ENCODE data around the gene LCNL1.
"Not testable (repeated sequence)": the region's sequence is repeated elsewhere in the genome, so short reads cannot be mapped to it uniquely, and the experiment has no call there.

Gene LCNL1

GRCh38 chr9:136995362-136995761 is 12.6 kb downstream of the LCNL1 start:
- DNase-seq = no peak

GRCh38 chr9:136995772-136996311 is 13.0 kb downstream of the LCNL1 start:
- no peak for DNase-seq

DNA sequence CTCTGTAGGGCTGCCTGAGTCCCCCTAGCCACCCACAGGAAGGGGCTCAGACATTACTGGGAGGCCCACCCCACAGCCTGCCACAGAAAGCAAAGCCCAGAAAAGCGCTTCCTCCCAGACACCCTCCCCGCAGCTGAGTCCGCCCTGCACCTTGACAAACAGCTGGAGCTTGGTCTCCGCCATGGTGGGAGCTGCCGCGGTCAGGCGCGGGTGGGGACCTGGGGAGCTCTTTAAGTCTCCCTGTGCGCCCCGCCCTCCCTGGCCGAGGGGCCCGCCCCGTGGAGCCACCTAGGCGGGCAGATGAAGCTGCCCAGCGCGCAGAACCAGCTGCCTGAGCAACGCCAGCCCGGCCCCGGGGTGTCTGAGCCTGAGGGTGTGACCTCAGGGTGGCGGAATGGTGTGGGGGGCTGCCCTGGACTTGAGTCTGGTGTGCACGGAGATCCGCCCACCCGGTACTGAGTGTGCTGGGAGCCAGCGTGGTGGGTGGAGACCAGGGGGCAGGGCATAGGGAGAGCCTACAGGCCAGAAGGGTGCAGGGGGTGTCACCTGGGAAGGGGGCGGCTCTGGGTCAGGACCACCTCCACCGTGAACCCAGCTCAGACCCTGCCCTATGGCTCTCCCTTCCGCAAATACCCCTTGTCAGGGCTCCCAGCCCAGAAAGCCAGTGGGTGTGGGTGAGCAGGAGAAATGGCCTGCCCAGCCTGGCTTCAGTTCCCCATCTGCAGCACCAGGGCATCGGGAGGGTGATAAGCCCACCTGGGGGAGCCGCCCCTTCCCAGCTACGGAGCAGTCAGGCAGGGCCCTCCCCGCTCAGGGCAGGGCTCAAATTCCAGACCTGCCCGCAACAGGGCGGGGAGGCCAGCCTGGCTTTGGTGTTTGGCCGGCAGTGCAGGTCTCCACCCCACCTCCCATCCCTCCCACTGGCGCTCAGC is 13.8 kb downstream of the LCNL1 start, which contains the start of gene CLIC3:
Gene CLIC3 (minus strand): TSS at position 208 of the 932 bp plus-strand sequence. CDS start 25 bp downstream, at position 183.
- DNase-seq = no peak

DNA sequence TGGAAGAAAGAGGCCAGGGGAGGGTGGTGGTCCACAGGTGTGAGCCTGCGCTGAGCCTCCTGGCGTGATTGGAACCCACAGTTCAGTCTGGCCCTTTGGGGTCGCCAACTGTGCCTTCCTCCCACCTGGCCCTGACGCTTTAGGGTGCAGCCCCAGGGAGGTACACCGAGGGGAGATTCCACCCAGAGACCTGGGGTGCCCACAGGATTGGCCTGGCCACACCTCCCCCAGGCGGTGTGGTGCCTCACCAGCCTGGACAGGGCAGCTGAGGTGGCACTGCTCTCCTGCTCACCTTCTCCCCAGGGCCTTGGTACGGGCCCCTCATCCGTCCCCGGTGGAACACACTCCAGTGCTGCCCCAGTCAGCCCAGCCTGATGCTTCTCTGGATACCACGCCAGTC is 14.6 kb downstream of the LCNL1 start:
- DNase-seq = no peak

GRCh38 chr9:136997830-136998234 is 15.0 kb downstream of the LCNL1 start:
- no peak for DNase-seq

GRCh38 chr9:137000177-137000930 is 17.6 kb downstream of the LCNL1 start:
- DNase-seq = no peak

GRCh38 chr9:137001857-137002645 is 19.3 kb downstream of the LCNL1 start:
- DNase-seq = no peak

DNA sequence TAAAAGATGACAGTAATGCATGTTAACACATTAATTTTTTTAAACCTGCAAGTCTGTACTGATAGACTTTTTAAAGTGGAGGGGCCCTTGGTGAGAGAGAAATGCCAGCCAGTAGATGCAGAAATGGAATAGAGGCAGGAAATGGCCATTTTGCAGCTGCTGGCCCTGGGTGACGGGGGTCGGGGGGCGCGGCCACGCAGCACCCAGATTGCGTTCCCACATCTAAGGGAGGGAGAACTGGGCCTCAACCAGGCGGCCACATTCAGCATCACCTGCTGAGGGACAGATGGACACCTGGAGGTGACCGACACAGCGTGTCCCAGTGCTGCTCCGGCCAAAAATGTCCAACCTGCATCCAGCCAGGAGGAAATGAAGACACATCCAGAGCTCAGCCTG is 19.9 kb downstream of the LCNL1 start:
- DNase-seq = no peak

GRCh38 chr9:137004285-137004684 is 21.5 kb downstream of the LCNL1 start:
- DNase-seq = not testable (repeated sequence)

- DNase-seq = no peak
Observed at GRCh38 chr9:137006116-137007003, 23.6 kb downstream of the LCNL1 start.

DNA sequence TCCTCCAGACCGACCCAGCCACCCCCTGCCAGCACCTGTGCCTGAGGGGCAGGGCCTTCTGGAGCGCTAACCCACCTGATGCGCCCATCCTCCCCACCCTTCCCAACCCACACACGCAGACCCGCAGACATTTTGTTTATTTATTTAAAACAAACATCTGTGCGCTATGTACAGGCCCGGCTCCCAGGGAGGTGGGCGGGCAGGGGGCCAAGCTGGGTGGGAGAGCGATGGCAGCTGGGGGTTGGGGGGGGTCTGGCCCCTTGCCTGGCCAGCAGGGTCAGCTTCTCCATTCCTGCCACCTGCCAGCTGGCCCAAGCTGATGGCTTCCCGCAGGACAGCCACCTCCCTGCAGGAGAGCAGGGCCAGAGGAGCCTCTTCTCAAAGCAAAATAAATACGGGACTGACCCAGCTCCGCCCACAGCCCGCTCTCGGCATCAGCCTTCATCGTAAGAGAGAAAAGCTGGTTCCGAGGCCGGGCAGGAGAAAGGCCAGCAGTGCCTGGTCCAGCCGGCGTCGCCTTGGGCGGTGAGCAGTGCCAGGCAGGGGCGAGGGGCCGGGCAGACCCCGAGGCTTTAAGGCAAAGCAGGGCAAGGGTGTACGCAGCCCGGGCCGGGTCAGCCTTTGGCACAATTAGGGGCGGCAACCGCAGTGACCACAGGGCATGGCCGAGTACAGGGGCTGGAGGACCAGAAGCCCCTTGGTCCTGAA is 24.5 kb downstream of the LCNL1 start:
- DNase-seq = no peak

DNA sequence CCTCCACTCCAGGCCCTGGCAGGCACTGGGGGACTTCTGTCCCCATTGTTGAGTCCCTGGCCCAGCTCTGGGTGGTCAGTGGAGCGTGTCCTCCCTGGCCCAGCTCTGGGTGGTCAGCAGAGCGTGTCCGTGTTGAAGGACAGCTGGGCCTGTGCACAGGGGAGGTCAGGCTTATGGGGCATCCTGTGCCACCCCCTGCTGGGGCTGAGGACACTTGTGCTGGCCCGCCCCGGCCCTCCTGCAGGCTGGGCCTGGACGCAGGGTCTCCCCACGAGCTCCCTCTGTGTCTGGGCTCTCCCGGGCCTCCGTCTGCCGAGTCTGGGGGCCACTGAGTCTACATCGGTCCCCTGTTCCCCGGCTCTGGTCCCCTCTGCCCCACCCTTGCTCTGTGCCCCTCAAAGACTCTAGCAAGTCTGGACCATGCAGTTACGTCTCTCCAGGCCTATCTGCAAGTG is 25.1 kb downstream of the LCNL1 start:
- no peak for DNase-seq

GRCh38 chr9:137008312-137008711 is 25.5 kb downstream of the LCNL1 start:
- DNase-seq = no peak

DNA sequence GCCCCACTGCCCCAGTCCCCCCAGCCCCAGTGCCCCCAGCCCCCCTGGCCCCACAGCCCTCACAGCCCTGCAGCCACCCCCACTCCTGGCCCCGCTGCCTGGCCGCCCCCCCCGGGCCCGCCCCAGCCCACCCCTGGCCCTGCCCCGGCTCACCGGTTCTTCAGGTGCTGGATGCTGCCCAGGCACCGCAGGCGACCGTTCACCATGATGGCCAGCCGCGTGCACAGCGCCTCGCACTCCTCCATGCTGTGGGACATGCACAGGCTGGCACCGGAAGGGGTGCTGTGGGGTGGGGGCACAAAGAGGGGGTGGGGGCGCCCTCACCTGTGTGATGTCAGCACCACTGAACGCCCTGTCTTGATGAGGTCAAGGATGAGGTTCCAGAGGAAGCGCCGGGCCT is 26.4 kb downstream of the LCNL1 start:
- no peak for DNase-seq

DNA sequence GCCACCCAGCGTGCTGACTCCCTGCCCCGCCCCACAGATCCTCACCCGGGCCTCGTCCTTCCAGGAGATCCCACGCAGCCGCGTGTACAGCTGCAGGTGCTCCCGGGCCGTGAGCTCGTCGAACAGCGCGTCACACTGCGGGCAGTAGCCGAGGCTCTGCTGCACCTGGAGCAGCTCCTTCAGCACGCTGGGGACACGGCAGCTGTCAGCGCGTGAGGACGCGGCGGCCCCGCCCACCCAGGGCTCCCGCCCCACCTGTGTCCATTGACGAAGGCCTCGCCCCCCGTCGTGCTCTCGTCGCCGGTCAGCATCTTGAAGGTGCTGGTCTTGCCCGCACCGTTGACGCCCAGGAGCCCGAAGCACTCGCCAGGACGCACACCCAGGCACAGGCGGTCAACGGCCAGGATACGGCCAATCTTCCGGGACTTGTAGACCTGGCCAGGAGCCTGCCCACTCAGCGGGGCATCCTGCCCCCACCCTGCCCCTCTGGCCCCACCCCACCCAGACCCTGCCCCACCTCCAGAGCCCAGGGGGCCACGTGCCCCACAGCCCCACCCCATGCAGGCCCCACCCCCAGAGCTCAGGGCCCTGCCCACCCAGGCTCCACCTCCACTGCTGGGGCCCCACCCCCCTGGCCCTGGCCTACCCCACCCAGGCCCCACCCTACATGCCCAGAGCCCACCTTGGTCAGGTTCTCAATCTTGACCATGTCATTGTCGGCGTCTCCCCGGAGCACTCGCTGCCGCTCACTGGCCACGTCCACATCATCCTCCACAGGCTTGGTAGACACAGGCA is 27.3 kb downstream of the LCNL1 start:
- DNase-seq = no peak

GRCh38 chr9:137011156-137011555 is 28.4 kb downstream of the LCNL1 start:
- no peak for DNase-seq

GRCh38 chr9:137011907-137012675 is 29.3 kb downstream of the LCNL1 start:
- no peak for DNase-seq

- DNase-seq = no peak
Observed at GRCh38 chr9:137012694-137013570, 30.1 kb downstream of the LCNL1 start.
